GM19468 (cell line): ENCODE data around the gene OPCML.

Source experiments
- ATAC-seq: cut with Tn5 transposase; IDR thresholded peaks from one replicate; pipeline ENCODE4 v1.9.1; 2021; ENCODE audit warnings: mild to moderate bottlenecking, moderate library complexity, moderate number of reproducible peaks; ENCODE audit not compliant: unreplicated experiment; ENCODE audit errors: extremely low read depth

OPCML gene

GRCh38 chr11:133425245-133425644 is 107.1 kb downstream of the OPCML start:
- ATAC-seq = no peak

DNA sequence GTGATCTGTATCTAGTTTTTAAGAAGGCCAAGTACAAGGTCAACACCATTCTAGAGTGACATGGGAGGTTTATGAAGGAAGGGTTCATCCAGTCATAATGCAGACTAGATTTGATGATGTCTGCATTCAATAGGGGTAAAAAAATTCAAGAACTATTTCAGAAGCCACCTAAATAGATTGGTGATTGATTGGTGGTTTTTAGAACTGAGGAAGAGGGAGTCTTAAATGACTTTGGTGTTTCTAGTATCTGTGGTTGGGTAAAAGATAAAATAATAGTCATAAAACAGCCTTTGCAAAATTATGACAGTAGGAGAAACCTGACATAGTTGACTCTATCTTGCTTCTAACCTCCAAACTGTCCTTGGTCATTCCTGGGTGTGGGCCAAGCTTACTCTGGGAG is 114.1 kb downstream of the OPCML start:
- ATAC-seq = no peak

DNA sequence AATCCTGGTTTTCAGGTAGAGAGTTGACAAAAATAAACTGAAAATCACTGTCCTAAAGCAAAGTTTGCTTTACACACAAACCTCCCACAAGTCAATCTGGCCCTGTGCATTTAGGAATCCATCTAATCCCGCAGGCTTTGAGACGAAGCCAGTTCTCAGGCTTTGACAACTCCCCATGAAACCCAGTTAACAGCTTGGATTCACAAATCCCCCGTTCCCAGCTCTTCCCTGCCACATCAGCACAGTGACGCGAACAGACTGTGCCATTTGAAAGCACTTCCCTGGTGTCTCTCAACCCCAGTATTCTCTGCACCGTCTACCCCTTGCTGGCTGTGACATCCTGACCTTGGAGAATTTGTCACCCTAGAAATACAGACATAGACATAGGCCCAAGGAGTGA is 117.8 kb downstream of the OPCML start:
- ATAC-seq = no peak

DNA sequence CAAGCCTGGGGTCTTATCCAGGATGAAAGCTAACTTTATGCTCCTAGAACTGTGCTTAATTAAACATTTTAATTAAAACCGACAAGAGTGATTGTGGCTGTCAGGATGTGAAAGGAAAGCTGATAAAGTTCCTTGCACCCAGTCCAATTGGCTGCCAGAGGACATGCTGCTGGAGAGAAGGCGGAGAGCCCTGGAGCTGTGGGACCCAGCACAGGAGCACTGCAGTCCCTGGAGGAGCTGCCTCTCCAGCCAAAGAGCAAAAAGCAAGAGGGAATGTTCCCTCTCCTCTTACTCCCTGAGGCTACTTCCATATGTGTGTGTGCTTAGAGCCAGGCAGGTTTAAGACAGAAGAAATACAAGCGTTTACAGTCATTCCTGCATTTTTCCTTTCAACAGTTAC is 118.6 kb downstream of the OPCML start:
- ATAC-seq = no peak

DNA sequence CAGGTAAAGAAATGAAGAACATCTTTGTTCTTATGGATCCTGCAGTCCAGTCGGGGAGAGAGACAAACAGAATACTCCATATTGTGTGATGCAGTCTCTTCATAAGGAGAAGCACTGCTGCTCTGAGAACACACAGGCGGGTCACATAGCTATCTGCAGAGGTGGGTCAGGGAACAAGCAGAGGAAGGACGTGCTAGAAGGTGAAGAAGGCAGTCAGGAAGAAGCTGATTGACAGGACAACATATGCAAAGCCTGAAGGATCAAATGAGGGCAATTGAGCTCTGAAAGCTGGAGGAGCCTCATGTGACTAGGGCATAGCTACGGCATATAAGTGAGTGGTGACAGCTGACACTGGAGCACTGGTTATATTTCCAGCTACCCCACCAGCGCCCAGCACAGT is 122.5 kb downstream of the OPCML start:
- no peak for ATAC-seq

GRCh38 chr11:133408936-133409335 is 123.4 kb downstream of the OPCML start:
- no peak for ATAC-seq

DNA sequence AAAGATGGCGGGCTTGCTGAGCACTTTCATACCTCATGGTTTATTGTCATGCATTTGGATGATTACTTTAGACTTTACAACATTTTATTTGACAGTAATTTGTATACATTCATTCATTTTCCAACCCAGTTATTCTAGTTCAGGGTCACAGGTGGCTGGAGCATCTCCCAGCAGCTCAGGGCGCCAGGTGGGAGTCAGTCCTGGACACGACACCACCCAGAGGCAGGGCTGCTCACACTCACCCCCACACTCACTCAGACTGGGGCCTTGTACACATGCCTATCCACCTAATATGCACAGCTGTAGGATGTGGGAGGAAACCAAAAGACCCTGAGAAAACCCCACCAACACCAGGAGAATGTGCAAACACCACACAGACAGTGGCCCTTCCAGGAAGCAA is 123.9 kb downstream of the OPCML start:
- ATAC-seq = no peak

DNA sequence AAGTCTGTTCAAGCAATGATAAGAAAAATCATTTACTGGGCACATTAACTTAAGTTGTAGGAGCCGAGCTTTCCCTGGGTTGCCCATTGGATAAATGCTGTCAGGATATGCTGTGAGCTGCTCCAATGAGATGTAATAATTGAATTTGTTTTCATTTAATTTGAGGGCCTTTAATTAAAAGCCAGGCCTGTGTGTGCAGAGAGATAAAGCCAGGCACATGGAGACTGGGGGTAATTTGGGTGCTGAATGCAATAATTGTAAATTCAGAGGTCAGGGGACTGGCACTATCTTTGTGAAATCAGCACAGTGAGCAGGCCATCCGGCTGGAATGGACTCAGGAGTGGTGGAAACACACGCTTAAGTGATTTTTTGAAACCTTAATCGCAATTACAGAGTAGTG is 125.8 kb downstream of the OPCML start:
- ATAC-seq = no peak

DNA sequence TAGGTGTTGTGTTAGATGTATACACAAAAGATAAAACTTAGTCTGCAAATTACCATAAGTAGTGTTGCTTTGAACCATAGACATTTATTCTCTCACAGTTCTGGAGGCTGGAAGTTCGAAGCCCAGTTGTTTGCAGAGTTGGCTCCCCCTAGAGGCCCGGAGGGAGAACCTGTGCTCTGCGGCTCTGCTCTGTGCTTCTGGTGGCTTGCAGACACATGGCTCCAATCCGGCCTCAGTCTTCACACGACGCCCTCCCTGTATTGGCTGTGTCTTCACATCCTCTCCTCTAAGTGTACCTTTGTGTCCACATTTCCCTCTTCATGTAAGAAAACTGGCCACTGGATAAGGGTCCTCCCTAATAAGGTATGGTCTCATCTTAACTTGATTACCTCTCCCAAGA is 128.4 kb downstream of the OPCML start:
- no peak for ATAC-seq

DNA sequence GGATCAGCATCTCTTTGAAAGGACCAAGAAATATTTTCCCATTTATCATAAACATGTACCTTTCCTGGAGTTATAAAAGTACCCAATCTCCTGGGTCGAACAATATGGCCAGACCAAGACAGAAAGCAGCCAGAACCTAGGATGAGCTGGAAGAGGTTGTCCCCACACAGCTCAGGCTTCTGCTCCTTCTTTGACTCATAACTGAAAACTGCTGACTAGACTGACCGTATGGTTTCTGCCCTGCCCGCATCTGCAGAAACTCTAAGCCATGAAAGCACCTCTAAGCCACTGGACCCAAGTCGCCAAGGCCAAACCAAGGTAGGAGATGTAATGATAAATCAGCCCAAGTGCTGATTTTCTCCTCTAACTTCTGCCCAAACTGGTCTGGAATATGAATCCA is 129.8 kb downstream of the OPCML start:
- no peak for ATAC-seq

DNA sequence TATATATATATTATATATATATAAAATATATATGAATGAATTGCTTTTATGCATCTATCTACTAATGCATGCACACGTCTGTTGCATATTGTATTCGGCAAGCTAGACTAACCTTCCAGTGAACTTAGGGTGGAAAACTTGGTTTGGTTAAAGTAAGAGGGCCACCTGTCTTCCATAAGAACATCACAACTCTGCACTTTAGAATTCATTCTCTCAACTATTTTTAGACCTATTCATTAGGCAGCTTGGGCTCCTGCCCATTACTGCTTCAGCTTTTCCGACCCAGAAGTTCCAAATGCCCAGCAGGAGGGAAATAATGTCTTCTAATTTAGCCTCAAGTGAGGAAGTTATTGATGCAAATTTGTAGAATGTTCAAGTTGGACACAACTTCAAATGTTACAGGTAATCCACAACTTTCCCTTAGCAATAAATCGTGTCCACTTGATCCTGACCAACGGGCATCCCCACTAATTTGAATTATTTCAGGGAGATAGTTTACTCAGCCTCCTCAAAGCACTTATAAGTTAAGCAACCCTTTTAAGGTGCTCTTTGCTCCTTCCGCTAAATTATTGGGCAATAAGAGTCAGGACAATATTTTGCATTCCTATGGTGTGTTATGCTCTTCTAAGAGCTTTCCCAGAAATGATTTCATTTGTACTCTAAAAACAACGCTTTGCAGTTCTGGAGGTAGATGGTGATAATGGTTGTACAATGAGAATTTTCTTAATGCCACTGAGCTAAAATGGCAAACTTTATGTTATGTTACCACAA is 132.3 kb downstream of the OPCML start:
- ATAC-seq = no peak

- no peak for ATAC-seq
These were observed 133.0 kb downstream of the OPCML start for GRCh38 chr11:133399294-133399693.

GRCh38 chr11:133390803-133391202 is 141.5 kb downstream of the OPCML start:
- ATAC-seq = no peak

- ATAC-seq = no peak
These were observed 143.2 kb downstream of the OPCML start for GRCh38 chr11:133388975-133389568.

- no peak for ATAC-seq
These were observed 144.0 kb downstream of the OPCML start for GRCh38 chr11:133388260-133388659.

GRCh38 chr11:133386852-133387251 is 145.4 kb downstream of the OPCML start:
- no peak for ATAC-seq

DNA sequence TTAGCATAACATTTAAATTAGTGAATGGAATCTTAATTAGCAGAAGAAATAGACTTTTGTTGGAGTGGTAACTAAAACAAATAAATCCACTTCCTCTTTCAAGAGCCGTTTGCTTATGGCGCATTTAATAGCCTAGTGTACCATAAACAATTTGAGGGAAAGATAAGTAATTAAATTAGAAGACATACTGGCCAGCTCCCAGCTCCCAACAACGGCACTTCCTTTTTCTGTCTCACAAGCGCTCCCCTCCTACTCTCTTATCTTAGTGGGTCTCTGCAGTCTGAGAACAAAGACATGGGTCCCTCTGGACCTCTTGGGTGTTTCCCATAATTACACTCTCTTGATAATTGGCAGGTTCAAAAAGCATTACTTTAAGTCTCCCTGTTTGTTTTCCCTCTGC is 146.0 kb downstream of the OPCML start:
- no peak for ATAC-seq

GRCh38 chr11:133385781-133386180 is 146.5 kb downstream of the OPCML start:
- ATAC-seq = no peak

GRCh38 chr11:133384731-133385130 is 147.6 kb downstream of the OPCML start:
- ATAC-seq = no peak

DNA sequence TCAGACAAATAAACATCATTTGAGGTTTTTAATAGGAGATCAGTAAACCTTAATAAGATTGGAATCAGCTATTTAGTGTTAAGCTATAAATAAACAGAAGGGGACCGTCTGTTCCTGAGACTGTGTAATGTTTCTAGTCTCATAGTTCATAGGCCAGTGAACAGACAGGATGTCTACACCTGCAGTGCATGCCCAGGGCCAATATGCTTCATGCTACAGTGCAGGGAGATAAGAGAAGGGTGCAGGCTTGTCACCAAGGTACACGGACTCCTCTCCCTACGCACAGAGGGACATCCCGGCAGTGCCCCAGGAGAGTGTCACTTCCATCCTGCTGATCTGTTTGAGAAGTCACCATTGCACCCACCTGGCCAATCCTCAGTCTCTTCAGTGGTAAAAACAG is 148.6 kb downstream of the OPCML start:
- ATAC-seq = no peak

GRCh38 chr11:133383201-133383600 is 149.1 kb downstream of the OPCML start:
- no peak for ATAC-seq
